ENCODE results near the gene DRAM1.
"Not testable (repeated sequence)": the region's sequence is repeated elsewhere in the genome, so short reads cannot be mapped to it uniquely, and the experiment has no call there.

Gene DRAM1

DNA sequence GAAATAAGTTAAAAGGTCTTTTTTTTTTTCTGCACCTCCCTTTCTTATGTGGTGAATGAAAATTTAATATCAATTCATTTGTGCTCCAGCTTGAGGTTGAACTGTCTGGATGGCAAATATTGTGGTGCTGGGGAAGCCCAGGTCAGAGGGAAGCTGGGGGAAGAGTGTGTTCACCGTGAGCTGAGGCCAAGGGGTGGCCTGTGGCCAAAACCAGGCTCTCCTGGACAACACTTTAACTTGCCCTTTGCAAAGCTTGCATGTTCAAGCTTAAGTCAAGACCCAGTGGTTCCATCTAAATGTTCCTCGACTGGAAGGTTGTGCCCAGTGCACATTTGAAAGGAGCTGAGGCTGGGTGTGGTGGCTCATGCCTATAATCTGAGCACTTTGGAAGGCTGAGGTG is 28.8 kb downstream of the DRAM1 start:
- DNase-seq (ENCODE audit: low spot score): no peak

DNA sequence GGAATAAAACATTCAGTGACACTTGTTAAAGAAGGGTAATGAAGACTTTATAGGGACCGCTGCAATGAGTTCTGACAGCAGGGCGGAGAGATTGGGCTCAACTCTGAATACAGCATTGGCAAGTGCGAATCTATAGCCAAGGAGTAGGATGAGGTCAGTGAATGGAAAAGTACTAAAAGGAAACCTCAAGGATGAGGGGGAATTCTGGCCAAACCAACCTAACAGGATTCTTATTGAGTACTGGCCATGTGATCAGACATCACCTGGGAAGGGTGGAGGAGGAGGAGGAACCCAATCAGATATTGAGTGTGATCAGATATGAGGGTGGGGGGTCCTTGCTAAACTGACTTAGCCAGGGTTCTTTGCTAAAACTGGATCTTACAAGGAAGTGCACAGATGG is 31.0 kb downstream of the DRAM1 start:
- no peak for DNase-seq (ENCODE audit: low spot score)

DNA sequence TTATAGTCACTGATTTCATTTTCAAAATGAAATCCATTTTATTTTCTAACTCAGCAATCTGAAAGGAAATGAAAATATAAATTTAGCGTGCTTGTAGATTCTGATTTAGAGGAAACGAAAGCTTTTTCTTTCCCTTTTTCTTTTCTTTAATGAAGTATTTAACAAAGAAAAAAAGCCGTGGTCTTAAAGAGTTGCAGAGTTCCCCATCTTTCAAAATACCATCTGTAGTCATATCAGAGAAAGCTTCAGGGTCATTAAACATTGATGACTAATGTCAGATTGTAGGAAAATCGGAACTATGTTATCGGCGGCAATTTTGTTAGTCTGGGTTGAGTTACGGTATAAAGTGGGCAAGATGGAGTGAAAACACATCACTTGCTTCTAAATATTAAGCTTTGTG is 32.3 kb downstream of the DRAM1 start:
- no peak for DNase-seq (ENCODE audit: low spot score)

DNA sequence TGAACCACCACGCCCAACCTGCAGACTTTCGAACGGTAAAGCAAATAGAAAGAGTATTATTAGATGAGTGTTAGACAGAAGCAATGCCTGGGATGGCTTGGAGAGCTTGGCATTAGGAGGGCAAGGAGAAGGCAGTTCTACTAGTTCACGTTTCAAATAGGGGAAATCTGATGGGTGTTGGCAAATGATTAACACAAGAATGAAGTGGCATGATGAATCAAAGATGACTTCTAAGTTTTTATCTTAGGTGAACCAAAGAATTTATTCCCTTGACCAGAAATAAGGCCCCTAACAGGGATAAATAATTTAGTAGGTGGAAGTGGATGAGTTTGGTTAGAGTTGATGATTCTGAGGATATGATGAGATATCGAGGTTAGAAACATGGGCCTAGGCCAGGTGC is 38.5 kb downstream of the DRAM1 start:
- no peak for DNase-seq (ENCODE audit: low spot score)

DNA sequence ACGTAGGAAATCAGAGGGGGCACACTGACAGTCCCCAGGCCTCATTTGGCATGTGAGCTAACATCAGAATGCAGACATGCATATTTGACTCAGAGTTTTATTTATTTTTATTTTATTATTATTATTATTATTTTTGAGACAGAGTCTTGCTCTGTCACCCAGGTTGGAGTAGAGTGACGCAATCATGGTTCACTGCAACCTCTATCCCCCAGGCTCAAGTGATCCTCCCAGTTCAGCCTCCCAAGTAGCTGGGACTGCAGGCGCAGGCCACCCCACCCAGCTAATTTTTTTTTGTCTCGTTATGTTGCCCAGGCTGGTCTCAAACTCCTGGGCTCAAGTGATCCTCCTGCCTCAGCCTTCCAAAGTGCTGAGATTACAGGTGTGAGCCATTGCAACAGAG is 41.4 kb downstream of the DRAM1 start:
- DNase-seq (ENCODE audit: low spot score): not testable (repeated sequence)

DNA sequence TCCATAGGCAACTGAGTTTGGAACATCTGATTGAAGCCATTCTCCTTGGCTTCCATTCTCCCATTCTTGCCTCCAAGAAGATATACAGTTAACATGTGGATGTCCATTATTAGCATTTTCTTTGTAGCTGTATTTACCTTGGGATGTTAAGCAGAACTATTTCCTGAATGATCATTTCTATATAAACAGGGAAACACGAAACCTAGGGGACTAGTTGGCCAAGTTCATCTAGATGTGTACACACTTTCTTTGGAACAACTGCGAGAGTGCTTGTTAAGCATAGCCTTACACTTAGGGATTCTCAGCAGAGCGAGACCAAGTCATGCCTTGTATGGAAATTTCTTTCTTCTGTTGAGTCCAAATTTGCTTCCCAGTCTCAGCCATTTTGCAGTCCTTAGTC is 42.1 kb downstream of the DRAM1 start:
- DNase-seq (ENCODE audit: low spot score): no peak

DNA sequence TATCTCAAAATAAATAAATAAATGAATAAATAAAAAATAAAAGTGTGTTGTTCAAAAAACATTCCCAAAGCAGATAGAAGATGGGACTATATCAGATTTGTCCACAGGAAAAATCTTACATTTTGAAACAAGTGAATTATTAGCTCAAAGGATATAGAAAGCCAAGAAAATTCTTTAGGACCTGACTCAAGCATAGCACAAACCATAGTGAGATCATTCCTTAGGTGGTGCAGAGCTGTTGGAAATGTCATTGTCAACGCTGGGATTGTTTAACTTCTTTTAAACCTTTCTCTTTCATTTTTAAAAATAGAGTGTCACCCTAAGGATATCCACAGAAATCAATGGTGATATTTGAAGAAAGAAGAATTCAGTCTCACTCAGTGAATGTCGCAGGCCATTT is 43.5 kb downstream of the DRAM1 start:
- DNase-seq (ENCODE audit: low spot score): no peak

DNA sequence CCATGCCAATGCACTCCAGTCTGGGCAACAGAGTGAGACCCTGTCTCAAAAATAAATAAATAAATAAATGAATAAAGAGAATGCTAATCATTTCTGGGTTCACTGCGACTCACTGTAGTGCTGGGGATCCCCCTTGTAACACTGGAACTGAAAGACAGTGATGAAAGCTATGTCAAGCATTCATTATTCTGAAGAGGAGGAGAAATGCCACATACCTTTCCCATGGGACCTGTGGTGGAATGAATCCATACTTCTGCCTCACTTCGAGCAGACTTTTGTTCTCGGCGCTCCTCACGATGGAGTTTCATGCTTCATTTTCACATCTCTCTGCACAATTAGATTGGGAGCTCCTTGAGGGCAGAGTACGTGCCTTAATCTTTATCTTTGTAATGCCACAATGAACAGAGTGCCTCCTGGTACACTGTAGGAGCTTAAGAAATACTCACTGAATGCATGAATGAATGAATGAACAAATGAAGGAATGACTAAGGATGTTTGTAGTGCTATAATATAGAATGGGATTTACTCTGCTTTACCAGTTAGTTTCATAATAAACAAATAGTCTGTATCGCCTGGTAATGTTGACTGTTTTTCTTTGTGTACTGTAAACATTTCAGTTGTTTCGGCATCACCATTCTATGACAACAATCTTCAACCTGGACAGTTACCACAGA is 45.8 kb downstream of the DRAM1 start:
- no peak for DNase-seq (ENCODE audit: low spot score)

DNA sequence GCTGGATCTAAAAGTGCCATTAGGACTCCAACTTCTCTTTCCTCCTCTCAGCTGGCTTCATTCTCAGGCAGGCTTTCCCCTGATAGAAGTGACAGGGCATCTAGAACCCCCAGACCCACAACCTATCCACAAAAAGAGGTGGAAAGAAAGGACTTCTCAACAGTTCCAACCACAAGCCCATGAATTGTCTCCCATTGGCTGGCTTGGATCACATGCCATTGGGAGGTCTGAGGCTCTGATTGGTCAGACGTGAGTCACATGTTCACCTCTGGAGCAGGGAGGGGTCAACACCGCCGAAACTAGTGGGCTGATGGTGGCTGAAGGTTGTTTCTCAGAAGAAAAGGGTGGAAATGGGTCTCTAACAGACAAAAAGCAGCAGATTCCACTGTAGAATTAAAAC is 47.2 kb downstream of the DRAM1 start:
- DNase-seq (ENCODE audit: low spot score): peak; percentile 62

DNA sequence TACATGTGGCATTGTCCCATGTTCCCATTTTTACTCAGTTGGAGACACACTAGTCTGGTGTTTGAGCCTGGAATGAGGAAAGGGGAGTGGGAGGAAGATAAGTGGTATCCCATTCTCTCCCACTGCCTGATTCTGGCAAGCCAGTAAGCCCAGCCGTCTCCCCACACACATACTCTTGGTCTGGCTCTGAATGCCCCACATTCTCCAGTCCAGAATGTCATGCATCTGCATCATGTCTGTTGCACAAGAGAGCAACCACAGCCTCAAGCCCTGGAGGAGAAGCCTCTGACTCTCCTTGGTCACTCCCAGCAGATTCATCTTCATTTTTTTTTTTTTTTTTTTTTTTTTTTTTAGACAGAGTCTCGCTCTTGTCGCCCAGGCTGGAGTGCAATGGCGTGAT is 48.0 kb downstream of the DRAM1 start:
- DNase-seq (ENCODE audit: low spot score): peak; percentile 90

DNA sequence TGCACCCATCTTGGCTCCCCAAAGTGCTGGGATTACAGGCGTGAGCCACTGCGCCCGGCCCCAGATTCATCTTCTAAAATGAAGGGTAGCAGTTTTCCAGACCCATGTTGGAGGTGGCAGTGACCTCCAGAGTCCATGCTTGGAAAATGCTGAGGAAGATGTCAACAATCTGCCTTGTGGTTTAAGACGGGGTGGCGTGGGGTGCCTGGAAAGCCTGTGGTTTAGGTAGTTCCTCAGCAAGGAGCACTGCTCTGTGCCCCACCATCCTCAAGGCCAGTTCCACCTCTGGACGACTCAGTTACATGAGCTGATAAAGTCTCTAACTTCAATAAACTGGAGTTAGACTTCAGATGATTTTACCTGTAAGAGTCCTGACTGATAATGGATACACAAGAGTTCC is 48.6 kb downstream of the DRAM1 start:
- DNase-seq (ENCODE audit: low spot score): no peak

DNA sequence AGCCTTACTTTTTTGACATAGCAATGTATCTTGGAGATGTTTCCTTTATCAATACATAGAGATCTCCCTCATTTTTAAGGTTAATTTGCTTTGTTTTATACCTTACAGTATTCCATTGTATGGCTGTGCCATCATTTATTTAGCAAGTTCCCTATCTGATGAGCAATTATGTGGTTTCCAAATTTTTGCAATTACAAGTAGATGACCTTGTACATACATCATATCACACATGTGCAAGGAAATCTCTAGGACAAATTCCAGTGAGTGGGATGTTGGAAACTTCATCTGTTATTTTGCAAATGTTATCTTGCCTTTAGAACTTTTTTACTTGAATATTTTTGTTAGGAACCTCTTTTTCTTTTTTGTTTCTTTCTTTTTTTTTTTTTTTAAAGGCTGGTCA is 49.7 kb downstream of the DRAM1 start:
- DNase-seq (ENCODE audit: low spot score): no peak

DNA sequence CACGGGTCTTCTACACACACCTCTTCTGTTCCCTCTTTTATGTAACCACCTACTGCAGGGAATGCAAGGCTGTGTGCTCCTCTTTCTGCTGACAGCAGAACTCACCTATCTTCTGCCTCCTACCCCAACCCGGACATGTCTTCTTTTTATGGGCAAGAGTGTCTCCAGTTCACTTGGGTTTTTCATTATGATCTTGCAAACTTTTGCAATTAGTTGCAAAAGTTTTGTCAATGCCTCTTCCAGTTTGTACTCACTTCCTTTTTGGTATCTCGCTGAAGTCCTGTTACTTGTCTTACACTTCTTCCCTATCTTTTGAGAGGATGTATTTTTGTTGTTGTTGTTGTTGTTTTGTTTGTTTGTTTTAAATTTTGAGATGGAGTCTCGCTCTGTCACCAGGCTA is 50.6 kb downstream of the DRAM1 start:
- DNase-seq (ENCODE audit: low spot score): no peak

DNA sequence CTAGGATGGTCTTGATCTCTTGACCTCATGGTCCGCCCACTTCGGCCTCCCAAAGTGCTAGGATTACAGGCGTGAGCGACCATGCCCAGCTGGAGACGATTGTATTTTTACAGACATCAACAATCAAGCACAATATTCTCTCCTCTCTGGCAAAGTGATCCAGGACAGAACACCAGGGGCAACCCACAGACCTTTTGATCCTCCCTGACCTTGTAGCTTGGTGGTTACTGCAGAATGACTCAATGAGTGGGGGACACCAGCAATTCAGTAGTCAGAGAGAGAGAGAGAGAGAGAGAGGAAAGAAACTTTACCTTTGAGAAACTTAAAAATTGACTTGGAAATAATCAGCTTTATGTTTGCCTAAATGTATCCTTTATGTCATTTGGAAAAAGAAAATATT is 51.2 kb downstream of the DRAM1 start:
- no peak for DNase-seq (ENCODE audit: low spot score)

DNA sequence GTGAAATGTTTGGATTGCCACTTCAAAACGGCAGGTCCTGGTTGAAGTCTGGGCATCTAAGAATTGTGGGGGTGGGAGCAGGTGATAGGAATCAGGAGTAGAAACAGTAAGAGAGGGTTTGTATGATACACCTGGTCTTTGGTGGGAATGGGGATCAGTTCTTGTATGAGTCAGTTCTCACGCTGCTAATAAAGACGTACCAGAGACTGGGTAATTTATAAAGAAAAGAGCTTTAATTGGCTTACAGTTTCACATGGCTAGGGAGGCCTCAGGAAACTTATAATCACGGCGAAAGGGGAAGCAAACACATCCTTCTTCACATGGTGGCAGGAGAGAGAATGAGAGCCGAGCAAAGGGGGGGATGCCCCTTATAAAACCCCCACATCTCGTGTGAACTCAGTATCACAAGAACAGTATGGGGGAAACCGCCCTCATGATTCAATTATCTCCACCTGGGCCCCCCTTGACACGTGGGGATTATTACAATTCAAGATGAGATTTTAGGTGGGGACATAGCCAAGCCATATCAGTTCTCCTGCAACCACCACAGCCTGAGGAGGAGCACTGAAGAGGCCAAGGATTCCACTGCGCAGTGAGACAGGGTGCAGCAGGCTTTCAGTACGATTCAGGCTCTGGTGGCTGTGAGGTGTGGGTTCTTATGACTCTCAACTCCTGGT is 52.1 kb downstream of the DRAM1 start:
- DNase-seq (ENCODE audit: low spot score): no peak

DNA sequence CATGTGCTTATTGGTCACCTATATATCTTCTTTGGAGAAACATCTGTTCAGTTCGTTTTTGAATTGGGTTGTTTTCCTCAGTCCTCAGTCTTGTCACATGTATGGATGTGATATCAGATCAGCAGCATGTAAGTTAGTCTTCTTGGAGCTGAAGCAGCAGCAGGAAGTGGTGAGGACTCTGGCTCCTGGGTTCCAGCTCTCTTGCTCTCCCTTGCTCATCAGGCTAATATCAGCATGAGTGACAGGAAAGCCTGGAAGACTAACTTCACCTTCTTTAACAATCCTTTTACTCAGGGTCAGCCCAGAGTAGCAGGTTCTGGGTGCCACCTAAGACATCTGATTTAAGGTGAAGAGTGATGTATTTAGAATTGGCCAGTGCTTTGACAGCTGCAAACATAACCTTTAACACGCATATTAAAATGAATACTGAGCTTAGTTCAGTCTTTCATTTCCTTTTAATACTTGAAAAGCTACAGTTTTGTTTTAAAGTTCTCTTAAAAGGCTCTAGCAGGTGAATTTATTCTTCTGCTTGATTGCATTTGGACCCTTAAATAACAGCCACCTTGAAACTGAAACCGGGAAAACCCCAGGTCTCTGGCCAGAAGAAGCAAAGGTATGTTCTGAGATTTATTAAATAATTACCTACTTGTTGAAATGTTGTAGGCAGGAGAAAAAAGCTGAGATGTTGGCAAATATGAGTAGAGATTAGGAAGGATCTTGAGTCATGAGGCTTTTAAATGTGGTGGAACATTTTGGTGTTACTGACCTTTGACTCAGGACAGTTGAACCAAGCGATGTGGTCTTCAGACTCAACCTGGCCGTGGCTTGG is 54.3 kb downstream of the DRAM1 start:
- DNase-seq (ENCODE audit: low spot score): no peak

DNA sequence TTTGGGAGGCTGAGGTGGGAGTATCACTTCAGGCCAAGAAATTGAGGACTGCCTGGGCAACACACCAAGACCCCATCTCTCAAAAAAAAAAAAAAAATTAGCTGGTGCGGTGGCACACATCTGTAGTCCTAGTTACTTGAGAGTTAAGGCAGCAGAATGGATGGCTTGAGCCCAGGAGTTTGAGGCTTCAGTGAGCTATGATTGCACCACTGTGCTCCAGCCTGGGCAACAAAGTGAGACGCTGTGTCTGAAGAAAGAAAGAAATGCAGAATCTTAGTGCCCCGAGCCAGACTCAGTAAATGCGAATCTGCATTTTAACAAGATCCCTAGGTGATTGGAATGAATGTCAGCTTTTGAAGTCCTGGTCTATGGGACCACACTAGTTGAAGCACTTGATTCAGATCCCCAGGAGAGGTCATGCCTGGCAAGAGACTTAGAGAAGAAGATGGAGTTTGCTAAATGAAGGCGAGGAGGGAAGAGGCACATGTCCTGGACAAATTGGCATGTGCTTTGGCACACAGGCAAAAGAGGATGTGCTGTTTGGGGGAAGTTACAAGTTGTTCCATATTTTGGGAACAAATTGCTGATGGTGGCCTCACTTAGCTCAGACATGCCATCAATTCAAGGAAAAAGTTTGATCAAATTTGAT is 56.6 kb downstream of the DRAM1 start:
- no peak for DNase-seq (ENCODE audit: low spot score)

DNA sequence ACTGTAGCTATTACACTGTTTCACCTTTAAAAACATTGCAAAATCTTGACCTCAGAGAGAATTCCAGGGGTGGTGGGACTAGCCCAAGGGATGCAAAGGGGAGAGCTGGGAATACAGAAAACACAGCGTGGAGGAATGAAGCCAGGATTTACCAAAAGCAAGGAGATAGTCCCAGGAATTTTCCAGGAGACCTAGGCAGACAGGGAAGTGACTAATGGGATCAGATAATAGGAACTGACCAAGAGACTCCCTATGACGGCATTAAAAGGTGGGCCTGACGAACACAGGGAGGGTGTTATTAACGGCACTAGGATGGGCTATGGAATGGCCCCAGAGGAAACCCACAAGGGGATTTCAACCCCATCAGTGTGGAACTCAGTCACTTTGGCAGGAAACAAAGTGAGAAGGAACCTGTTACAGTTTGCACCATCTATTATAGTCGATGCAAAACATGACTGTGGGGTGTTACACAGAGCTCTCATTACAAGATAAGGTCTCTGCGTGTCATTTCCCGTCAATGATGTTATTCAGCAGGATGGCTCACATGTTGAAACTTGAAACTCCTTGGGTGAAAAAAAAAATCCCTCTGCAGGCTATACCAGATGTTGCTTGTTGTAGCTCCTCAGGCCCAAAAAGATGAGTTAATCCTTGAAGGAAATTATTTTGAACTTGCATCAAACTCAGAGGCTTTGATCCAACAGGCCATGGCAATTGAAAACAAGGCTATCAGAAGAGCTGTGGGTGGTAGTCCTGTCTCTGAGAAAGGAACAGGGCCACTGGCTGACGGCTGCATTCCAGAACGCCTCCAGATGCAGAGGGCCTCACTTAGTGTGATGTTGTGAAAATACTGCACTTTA is 58.7 kb downstream of the DRAM1 start:
- DNase-seq (ENCODE audit: low spot score): peak; percentile 58

DNA sequence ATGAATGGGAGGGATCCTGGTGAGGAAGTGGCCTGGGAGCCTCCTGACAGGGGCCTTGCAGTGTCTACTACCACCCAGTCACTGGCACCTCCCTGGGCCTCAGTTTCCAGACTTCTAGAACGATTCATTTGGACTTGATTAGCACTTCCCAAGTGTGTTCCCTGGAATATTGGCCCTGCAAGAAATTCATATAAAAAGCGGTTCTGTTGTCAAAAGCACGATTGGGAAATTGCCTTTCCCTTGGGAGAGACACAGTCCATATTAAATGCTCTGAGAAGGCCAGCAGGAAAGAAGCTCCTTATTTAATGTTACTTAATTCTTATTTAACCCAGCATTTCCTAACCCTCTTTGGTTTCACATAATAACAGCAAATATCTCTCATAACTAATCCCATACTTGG is 61.9 kb downstream of the DRAM1 start:
- DNase-seq (ENCODE audit: low spot score): no peak

DNA sequence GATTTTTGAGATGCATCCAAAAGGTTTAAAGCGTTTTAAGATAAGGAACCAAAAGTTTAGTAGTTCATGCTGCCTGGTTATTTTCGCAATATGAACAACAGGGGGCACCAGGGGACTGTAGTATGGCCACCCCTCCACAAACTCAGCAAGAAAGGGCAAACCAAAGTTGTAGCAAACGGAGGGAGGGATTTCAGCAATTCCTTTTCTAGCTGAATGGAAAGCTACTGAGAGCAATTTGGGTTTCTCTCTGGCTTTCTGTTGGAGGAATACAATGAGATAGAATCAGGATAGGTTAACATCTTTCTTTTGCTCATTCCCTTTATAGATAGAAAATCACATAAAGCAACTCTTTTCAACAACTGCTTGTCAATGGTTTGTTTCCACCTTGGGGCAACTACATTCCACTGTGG is 62.5 kb downstream of the DRAM1 start:
- peak; percentile 62 for DNase-seq (ENCODE audit: low spot score)

DNA sequence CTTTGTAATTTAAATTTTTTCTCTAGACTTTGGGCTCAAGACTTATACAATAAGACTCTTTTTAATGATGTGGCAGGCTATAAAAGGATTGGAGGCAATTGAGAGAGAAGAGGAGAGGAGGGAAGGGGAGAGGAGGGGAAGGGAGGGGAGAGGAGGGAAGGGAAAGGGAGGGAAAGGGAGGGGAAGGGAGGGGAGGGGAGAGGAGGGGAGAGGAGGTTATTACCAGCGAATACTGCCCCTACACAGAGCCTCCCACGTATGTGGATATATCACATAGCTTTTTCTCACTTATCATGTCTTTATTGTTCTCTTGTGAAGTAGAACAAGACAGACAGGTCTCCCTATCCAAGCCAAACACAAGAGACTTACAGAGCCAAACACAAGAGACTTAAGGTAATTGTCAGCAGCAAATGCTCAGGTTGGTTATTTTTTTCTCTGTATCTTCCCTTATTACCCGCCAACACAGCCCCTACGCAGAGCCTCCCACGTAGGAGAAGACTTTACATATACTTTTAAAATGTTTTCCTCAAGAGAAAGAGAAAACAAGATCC is 63.1 kb downstream of the DRAM1 start:
- no peak for DNase-seq (ENCODE audit: low spot score)

Data from AG08396 (cell line).